ENCODE results near the gene RAPGEF5. TPM values are rescaled to one million over a fixed set of nuclear protein-coding genes. Genes with fewer than 3 reads are reported as not detected.

RAPGEF5 gene
- total and polyA plus RNA-seq, 10 donors = 10.2 to 335 (median 184) TPM

DNA sequence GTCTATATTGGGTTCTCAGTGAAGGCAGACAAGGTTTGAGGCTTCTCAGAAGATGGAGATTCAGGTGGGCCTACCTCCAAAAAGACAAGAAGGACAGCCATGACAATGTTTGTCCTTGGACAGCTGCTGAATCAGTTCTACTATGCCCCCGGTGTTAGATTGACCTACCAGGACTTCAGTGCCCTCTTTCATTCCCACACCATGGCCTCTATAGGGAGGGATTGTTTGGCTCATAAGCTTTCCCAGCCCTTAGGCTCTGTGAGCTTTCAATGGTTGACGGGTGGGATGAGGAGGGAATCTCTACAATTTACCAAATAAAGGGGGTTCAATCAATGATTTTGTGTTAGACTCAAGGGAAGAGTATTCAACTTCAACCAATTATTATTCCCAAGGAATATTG, 23.4 kb upstream of the RAPGEF5 start:
- Histone ChIP-seq H3K4me3 (no peak overlapping the region), H3K36me3 (no peaks in the 10 kb centered on the region), H3K4me1 (peaks cover 0 to 13% (median 3%) of the 10 kb centered on the region in 6 donors), H3K27me3 (replicated peaks in 1 of 7) (no peaks in the 10 kb centered on the region), H3K9me3 (no peaks in the 10 kb centered on the region), H3K27ac (no peak overlapping the region)
- WGBS, 5 donors = 90 to 98% (median 94%) methylated on average over 2 of the region's 2 CpGs
- no peak for TF ChIP-seq POLR2AphosphoS5 (IDR thresholded peaks at IDR 0.05)
- TF ChIP-seq, protein P1, sequence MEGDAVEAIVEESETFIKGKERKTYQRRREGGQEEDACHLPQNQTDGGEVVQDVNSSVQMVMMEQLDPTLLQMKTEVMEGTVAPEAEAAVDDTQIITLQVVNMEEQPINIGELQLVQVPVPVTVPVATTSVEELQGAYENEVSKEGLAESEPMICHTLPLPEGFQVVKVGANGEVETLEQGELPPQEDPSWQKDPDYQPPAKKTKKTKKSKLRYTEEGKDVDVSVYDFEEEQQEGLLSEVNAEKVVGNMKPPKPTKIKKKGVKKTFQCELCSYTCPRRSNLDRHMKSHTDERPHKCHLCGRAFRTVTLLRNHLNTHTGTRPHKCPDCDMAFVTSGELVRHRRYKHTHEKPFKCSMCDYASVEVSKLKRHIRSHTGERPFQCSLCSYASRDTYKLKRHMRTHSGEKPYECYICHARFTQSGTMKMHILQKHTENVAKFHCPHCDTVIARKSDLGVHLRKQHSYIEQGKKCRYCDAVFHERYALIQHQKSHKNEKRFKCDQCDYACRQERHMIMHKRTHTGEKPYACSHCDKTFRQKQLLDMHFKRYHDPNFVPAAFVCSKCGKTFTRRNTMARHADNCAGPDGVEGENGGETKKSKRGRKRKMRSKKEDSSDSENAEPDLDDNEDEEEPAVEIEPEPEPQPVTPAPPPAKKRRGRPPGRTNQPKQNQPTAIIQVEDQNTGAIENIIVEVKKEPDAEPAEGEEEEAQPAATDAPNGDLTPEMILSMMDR (IDR thresholded peaks at IDR 0.05 in 8 of 11, conservative IDR thresholded peaks at IDR 0.05 in 3 of 11) = no peak
- no peak for TF ChIP-seq POLR2A (IDR thresholded peaks at IDR 0.05)
- DNase-seq = no peak
- intact Hi-C loops (cut with DNase I; ENCODE audit: low total_unique reads) = no loop called here

DNA sequence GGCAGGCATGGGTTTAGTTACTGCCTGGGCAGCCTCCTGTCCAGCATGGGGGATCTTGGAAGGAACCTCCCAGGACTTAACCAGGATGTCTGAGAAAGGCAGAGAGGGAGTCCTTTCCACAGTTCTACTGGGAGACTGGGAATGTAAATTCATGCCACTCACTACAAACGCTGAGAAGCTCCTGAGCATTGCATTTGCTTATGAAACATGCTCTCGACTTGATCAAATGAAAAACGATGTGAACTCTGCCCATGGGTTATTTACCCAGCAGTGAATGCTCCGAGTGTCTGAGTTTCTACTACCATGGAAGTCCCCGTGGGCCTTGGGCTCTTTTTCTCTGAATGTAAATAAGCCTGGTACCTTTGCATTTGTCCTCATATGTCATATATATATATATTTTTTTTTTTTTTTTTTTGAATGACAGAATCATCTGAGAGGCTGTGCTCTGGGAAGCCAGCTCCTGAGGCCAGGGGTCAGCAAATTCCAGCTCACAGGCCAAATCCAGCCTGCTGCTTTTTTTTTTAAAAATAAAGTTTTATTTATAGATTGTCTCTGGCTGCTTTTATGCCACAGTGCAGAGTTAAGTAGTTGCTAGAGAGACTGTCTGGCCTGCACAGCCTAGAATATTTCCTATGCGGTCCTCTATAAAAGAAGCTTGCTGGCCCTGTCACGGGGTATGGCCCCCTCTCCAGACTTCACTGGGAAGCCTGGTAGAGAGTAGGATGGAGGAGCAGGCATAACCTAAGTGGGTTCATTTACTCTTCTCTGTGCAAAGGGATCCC, 21.4 kb upstream of the RAPGEF5 start:
- 78 to 84% (median 84%) methylated on average over 7 of the region's 7 CpGs for WGBS, 5 donors
- intact Hi-C loops (cut with DNase I; ENCODE audit: low total_unique reads) = no loop called here
- TF ChIP-seq POLR2A (IDR thresholded peaks at IDR 0.05) (no peak), POLR2AphosphoS5 (IDR thresholded peaks at IDR 0.05) (no peak)
- TF ChIP-seq, protein P1 (IDR thresholded peaks at IDR 0.05 in 8 of 11, conservative IDR thresholded peaks at IDR 0.05 in 3 of 11) = no peak
- DNase-seq = no peak
- Histone ChIP-seq H3K4me1 (peaks cover 0 to 13% (median 3%) of the 10 kb centered on the region in 6 donors), H3K36me3 (no peaks in the 10 kb centered on the region), H3K27ac (peak overlapping the region in 2 of 8 donors; percentile 21 to 51), H3K4me3 (no peak overlapping the region), H3K9me3 (no peaks in the 10 kb centered on the region), H3K27me3 (replicated peaks in 1 of 7) (no peaks in the 10 kb centered on the region)

DNA sequence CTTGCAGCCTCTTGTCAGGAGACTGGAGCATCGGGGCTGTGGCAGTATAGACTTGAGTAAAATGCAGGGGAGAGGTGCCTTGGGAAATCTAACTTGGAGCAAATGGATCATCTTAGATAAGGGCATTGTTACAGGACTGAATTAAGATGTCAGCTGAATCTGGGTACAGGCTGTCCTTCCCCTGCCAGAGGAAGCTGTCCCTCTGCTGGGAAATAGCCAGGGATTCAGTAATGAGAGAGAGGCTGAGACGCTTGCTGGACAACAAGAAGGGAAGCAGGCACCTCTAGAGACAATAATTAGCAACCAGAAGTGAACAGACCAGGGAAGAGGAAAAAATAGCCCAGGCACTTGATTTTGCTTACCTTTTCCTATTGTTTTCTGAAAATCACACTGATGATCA, 20.7 kb upstream of the RAPGEF5 start:
- Histone ChIP-seq H3K4me3 (no peak overlapping the region), H3K27me3 (replicated peaks in 1 of 7) (no peaks in the 10 kb centered on the region), H3K9me3 (no peaks in the 10 kb centered on the region), H3K4me1 (peaks cover 0 to 13% (median 3%) of the 10 kb centered on the region in 6 donors), H3K36me3 (no peaks in the 10 kb centered on the region), H3K27ac (peak overlapping the region in 2 of 8 donors; percentile 21 to 51)
- TF ChIP-seq POLR2A (IDR thresholded peaks at IDR 0.05) (no peak), POLR2AphosphoS5 (IDR thresholded peaks at IDR 0.05) (peak in 1 of 3 donors; percentile 21)
- intact Hi-C loops (cut with DNase I; ENCODE audit: low total_unique reads) = no loop called here
- 45 to 83% (median 61%) methylated on average over 2 of the region's 2 CpGs for WGBS, 5 donors
- DNase-seq = no peak

DNA sequence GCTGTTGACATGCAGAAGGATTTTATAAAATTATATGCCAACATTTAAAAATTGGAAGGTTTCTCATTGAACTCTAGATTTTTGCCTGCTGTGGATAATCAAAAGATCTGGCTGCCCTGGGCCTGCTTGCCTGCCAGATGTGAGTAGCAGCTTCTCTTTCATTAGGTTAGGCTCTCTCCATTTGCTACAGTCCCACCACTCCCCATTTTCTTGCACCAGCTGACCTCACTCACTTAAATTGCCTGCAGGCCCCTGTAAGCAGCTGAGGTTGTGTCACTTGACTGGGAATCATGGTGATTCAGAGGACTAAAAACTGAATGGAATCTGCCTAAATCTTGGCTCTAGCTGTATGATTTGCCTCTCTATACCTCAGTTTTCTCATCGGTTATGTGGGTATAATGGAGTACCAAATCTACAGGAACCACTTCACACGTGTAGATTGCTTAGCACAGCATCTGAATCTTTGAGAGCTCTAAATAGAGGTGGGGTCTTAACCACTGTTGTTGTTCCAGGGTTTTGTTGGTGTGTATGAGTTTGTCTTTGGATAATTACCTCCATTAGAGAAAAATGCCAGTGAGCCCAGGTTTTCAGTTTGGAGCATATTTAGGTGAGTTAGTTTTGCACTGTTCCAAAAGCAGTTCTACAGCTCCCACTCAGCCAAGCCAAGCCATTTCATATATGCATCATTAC, 18.6 kb upstream of the RAPGEF5 start:
- Histone ChIP-seq H3K4me1 (peaks cover 0 to 13% (median 3%) of the 10 kb centered on the region in 6 donors), H3K4me3 (no peak overlapping the region), H3K9me3 (no peaks in the 10 kb centered on the region), H3K36me3 (no peaks in the 10 kb centered on the region), H3K27me3 (replicated peaks in 1 of 7) (no peaks in the 10 kb centered on the region), H3K27ac (no peak overlapping the region)
- intact Hi-C loops (cut with DNase I; ENCODE audit: low total_unique reads) = no loop called here
- TF ChIP-seq POLR2A (IDR thresholded peaks at IDR 0.05) (no peak), POLR2AphosphoS5 (IDR thresholded peaks at IDR 0.05) (no peak)
- TF ChIP-seq, protein P1 (IDR thresholded peaks at IDR 0.05 in 8 of 11, conservative IDR thresholded peaks at IDR 0.05 in 3 of 11) = no peak
- DNase-seq = no peak
- WGBS, 5 donors = 82 to 90% (median 83%) methylated on average over 2 of the region's 2 CpGs
